Thyroid gland (tissue), 4 donors: ENCODE measurements around the gene CNTN5.

Experiments
- CTCF ChIP-seq, 6 experiments: fragments of 200-600 bp in 3 of 6; fragments of 450-650 bp in 3 of 6; sonication (generic) in 3 of 6; IDR thresholded peaks; one replicate each; pipeline ENCODE4 v1.5.1; 2016 to 2019; ENCODE audit warnings: antibody characterized with exemption in 6 of 6, mild to moderate bottlenecking in 2 of 6, inconsistent platforms in 1 of 6, moderate library complexity in 1 of 6
- POLR2A ChIP-seq, 2 donors: fragments of 450-650 bp; IDR thresholded peaks; one replicate each; pipeline ENCODE4 v1.6.1; 2017; ENCODE audit warnings: antibody characterized with exemption in 2 of 2, mild to moderate bottlenecking in 2 of 2, moderate library complexity in 1 of 2

GRCh38 chr11:99814738-99815137, 794.0 kb downstream of the CNTN5 start:
- TF ChIP-seq CTCF (IDR thresholded peaks at IDR 0.05) (no peak), POLR2A (IDR thresholded peaks at IDR 0.05) (no peak)
